SK-N-SH treated with all-trans-retinoic acid at 6 μM for 48 hours (cell line): ENCODE data around the gene SH3PXD2A.

Experiments used
- ATAC-seq: fragments of 200-7000 bp; cut with Tn5 transposase; 3 replicates; pipeline ENCODE4 v1.9.1; 2020; ENCODE audit warnings: mild to moderate bottlenecking, moderate library complexity
- ARNTL ChIP-seq: fragments of 450-650 bp; formaldehyde crosslinking; IDR thresholded peaks from 2 replicates; pipeline ENCODE4 v1.5.0; 2020; ENCODE audit warnings: low read depth, mild to moderate bottlenecking, moderate library complexity, borderline replicate concordance
- CREB5 ChIP-seq: fragments of 250-450 bp; sonication (Bioruptor Pico); IDR thresholded peaks from 2 replicates; pipeline ENCODE4 v1.5.1; 2020; ENCODE audit warnings: low read depth, mild to moderate bottlenecking, moderate library complexity
- CSDC2 ChIP-seq: fragments of 250-450 bp; sonication (Bioruptor Pico); IDR thresholded peaks from 2 replicates; pipeline ENCODE4 v1.5.0; 2020; ENCODE audit warnings: mild to moderate bottlenecking, moderate library complexity
- CSRNP3 ChIP-seq: fragments of 250-450 bp; sonication (Bioruptor Pico); IDR thresholded peaks from 2 replicates; pipeline ENCODE4 v1.5.1; 2021; ENCODE audit warnings: mild to moderate bottlenecking, moderate library complexity
- ESRRG ChIP-seq: fragments of 250-450 bp; sonication (Bioruptor Pico); IDR thresholded peaks from 2 replicates; pipeline ENCODE4 v1.6.1; 2021; ENCODE audit warnings: mild to moderate bottlenecking
- OSR1 ChIP-seq: fragments of 250-450 bp; sonication (Bioruptor Pico); IDR thresholded peaks from 2 replicates; pipeline ENCODE4 v1.8.0; 2022; ENCODE audit warnings: moderate library complexity, mild to moderate bottlenecking, inconsistent platforms
- PATZ1 ChIP-seq: fragments of 250-450 bp; sonication (Bioruptor Pico); IDR thresholded peaks from 2 replicates; pipeline ENCODE4 v1.8.0; 2020; ENCODE audit warnings: mild to moderate bottlenecking, moderate library complexity, borderline replicate concordance
- POU6F1 ChIP-seq: fragments of 250-450 bp; sonication (Bioruptor Pico); IDR thresholded peaks from 2 replicates; pipeline ENCODE4 v1.8.0; 2021; ENCODE audit warnings: low read depth, mild to moderate bottlenecking, moderate library complexity, borderline replicate concordance
- PPARA ChIP-seq: fragments of 250-450 bp; sonication (Bioruptor Pico); IDR thresholded peaks from 2 replicates; pipeline ENCODE4 v1.5.0; 2020; ENCODE audit warnings: mild to moderate bottlenecking, borderline replicate concordance
- SNAI2 ChIP-seq: fragments of 250-450 bp; sonication (Bioruptor Pico); IDR thresholded peaks from 2 replicates; pipeline ENCODE4 v1.5.0; 2020; ENCODE audit warnings: mild to moderate bottlenecking, moderate library complexity
- TCF4 ChIP-seq: fragments of 250-450 bp; sonication (Bioruptor Pico); IDR thresholded peaks from 2 replicates; pipeline ENCODE4 v1.8.0; 2021; ENCODE audit warnings: mild to moderate bottlenecking, moderate library complexity, borderline replicate concordance
- TOX ChIP-seq: fragments of 250-450 bp; sonication (Bioruptor Pico); IDR thresholded peaks from 2 replicates; pipeline ENCODE4 v1.8.0; 2021; ENCODE audit warnings: mild to moderate bottlenecking, moderate library complexity, borderline replicate concordance
- TSHZ2 ChIP-seq: fragments of 250-450 bp; sonication (Bioruptor Pico); IDR thresholded peaks from 2 replicates; pipeline ENCODE4 v1.5.0; 2020; ENCODE audit warnings: mild to moderate bottlenecking, moderate library complexity
- ZC3H10 ChIP-seq: fragments of 250-450 bp; sonication (Bioruptor Pico); IDR thresholded peaks from 2 replicates; pipeline ENCODE4 v1.5.1; 2021; ENCODE audit warnings: mild to moderate bottlenecking, moderate library complexity
- ZFP3 ChIP-seq: fragments of 250-450 bp; sonication (Bioruptor Pico); IDR thresholded peaks from 2 replicates; pipeline ENCODE4 v1.5.0; 2020; ENCODE audit warnings: mild to moderate bottlenecking, moderate library complexity
- ZFP30 ChIP-seq: fragments of 450-650 bp; formaldehyde crosslinking; IDR thresholded peaks from 2 replicates; pipeline ENCODE4 v1.5.0; 2022; ENCODE audit warnings: mild to moderate bottlenecking, moderate library complexity
- ZNF70 ChIP-seq: fragments of 450-650 bp; formaldehyde crosslinking; IDR thresholded peaks from 2 replicates; pipeline ENCODE4 v1.5.0; 2020; ENCODE audit warnings: mild to moderate bottlenecking, moderate library complexity
- ZNF8 ChIP-seq: fragments of 450-650 bp; formaldehyde crosslinking; IDR thresholded peaks from 2 replicates; pipeline ENCODE4 v1.5.0; 2020; ENCODE audit warnings: mild to moderate bottlenecking, moderate library complexity

The SH3PXD2A gene

GRCh38 chr10:103837370-103838069 is 17.9 kb downstream of the SH3PXD2A start:
- no peak for ATAC-seq
- TF ChIP-seq TOX (CRISPR knock-in tag) (no peak), OSR1 (no peak), TSHZ2 (CRISPR knock-in tag) (no peak)

- TF ChIP-seq CREB5 (CRISPR knock-in tag): no peak
- ATAC-seq: no peak
Observed at GRCh38 chr10:103836861-103837260, 18.5 kb downstream of the SH3PXD2A start.

- no peak for TF ChIP-seq CREB5 (CRISPR knock-in tag)
- TF ChIP-seq CSDC2: no peak
- no peak for TF ChIP-seq PPARA (CRISPR knock-in tag)
- no peak for TF ChIP-seq ZC3H10 (CRISPR knock-in tag)
- TF ChIP-seq ZFP3 (CRISPR knock-in tag): no peak
- no peak for TF ChIP-seq POU6F1 (CRISPR knock-in tag)
- TF ChIP-seq TCF4 (CRISPR knock-in tag): no peak
- TF ChIP-seq TOX (CRISPR knock-in tag): no peak
- TF ChIP-seq ZNF70 (CRISPR knock-in tag): no peak
- no peak for ATAC-seq
Observed at GRCh38 chr10:103836273-103836672, 19.1 kb downstream of the SH3PXD2A start.

GRCh38 chr10:103835096-103836050 is 20.0 kb downstream of the SH3PXD2A start:
- no peak for ATAC-seq
- TF ChIP-seq CSRNP3: no peak
- no peak for TF ChIP-seq ZC3H10 (CRISPR knock-in tag)
- no peak for TF ChIP-seq ZNF70 (CRISPR knock-in tag)
- no peak for TF ChIP-seq SNAI2
- no peak for TF ChIP-seq ARNTL (CRISPR knock-in tag)
- TF ChIP-seq ZFP3 (CRISPR knock-in tag): no peak
- TF ChIP-seq ESRRG: no peak
- TF ChIP-seq ZFP30 (CRISPR knock-in tag): no peak
- no peak for TF ChIP-seq PATZ1
- TF ChIP-seq CREB5 (CRISPR knock-in tag): no peak
- no peak for TF ChIP-seq PPARA (CRISPR knock-in tag)
- no peak for TF ChIP-seq ZNF8 (CRISPR knock-in tag)
